Renal pelvis (tissue), 4 donors: ENCODE data around the gene CDC14A. TPM values are rescaled to one million over a fixed set of nuclear protein-coding genes. Genes with fewer than 3 reads are reported as not detected.

Source experiments
- DNase-seq: peaks from one replicate; pipeline ENCODE4 v3.0.0-alpha.2; 2013
- polyA plus RNA-seq, 3 donors: library from polyadenylated mRNA; unstranded; fragments of 120-200 nt; gene quantifications; one replicate each; pipeline ENCODE4 v1.2.1, GENCODE V29; 2013; ENCODE audit not compliant: insufficient read length in 3 of 3

CDC14A gene
- polyA plus RNA-seq, 3 donors: 26.5 to 33.2 (median 29.6) TPM

DNA sequence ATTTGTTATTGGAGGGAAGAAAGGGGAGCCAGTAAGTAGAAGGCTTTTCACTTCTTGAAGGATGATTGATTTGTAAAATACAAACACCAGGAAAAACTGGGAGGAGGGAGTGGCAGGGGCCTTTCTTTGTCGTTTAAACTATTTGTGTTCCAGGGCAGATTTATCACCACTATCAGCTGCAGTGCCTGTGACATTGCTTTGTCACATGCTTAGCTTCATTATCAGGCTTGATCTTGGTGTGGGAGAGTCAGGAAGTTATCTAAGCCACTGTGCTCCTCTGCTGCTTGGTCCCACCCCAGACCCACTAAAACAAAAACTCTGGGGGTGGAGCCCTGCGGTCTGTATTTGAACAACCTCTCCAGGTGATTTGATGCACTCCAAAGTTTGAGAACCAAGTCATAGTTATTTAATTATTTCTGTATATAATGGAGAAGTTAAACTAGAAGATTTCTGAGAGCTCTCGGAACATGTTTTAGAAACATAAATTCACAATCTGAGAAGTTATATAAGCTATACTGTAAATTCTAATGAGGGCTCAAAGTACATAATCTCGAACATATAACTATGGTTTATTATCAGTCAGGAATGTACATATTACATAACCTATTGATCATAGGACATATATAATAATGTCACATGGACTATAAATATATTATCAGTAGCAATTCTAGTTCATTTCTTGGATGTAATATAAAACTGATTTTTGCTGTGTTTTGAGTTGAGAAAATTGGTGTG, 87.9 kb downstream of the CDC14A start:
- no peak for DNase-seq

- no peak for DNase-seq
These were observed 88.8 kb downstream of the CDC14A start for GRCh38 chr1:100441146-100441545.

GRCh38 chr1:100441651-100442050, 89.3 kb downstream of the CDC14A start:
- no peak for DNase-seq

DNA sequence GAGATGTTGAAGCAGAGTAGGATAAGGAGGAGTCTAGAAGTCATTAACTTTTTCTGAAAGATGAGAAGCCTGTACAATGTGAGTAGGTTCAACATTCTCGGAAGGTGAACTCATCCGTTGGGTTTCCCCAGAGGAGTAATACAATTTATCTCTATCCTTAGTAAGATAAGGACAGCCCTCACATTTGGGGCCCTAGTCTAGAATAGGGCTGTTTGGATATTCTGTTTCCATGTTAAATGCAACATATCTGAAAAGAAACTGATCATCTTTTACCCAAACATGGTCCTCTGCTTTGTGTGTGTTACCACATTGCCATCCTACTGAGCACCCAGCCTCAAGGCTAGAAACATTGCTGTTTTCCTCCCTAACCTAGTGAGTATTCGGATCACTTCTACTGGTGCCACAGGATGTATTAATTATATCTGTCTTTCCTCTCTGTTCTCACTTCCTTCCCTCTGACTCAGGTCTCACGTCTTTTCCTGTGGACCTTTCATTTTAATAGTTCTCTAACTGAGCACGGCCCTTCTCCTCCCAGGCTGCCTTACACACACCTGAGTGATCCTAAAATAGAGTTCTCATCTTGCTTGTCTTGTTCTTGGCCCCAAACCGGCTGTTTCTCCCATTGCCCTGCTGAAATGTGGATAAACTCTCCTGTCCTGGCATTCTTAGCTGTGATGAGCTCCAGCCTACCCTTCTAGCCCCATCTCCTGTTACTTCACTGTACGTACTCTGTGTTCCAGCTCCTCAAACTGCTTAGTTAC, 91.7 kb downstream of the CDC14A start:
- no peak for DNase-seq

DNA sequence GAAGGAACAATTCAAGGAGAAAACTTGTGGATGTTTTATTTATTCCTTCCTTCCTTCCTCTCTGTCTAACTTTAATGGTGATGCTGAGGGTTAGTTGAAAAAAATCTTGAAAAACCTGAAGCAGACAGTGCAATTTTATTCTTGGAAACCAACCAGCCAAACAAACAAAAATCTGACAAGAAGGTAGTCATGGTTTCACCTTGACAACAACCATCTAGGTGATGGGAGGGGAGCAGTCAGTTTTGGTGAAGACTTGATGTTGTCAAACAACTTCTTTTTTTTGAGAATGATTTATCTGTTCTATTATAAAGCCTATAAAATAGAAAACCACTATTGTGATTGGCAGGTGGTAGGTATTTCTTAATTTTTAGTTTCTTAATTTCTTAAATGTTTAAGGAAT, 93.3 kb downstream of the CDC14A start:
- no peak for DNase-seq

- DNase-seq: no peak
These were observed 96.1 kb downstream of the CDC14A start for GRCh38 chr1:100448366-100448765.

DNA sequence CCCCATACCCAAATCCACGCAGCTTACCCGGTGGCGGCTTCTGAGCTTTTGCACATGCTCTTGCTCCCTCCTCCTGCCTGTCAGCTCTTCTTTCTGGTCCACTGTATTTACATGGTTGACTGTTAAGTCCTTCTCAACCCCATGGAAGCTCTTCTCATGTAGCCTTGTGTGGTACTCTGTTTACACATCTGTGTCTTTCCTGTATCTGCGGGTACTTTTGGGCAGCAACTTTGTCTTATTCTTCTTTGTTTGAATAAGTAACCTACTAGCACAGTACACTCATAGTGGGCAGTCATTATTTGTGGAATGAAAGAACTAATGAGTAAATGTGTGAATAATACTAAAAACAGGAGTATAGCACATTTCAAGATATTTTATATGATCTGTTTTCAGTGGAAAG, 97.2 kb downstream of the CDC14A start:
- DNase-seq: no peak

GRCh38 chr1:100452641-100453040, 100.3 kb downstream of the CDC14A start:
- no peak for DNase-seq

DNA sequence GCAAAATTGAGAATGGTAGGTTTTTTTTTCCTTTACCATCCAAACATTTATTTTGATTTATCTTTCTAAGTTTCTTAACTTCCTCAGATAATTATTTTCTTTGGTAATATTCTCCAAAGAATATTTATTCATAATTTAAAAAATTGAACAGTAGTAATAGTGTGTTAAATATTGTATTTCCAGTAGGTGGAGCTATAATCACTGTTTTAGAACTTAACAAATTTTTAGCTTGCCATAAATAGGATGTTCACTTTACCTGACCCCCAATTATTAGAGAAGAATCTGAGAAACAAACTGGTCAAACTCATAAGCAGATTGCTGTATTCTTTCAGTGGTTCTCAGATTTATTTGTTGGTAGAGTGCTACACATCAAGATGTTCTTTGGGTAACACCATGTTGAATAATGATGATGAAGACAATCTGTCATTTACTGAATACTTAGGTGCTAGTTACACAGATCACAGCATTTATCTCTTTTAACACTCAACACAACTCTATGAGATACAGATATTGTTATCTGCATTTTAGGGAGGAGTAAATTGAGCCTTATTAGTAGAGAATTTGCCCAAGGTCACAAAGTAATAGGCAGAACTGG, 103.3 kb downstream of the CDC14A start:
- no peak for DNase-seq

DNA sequence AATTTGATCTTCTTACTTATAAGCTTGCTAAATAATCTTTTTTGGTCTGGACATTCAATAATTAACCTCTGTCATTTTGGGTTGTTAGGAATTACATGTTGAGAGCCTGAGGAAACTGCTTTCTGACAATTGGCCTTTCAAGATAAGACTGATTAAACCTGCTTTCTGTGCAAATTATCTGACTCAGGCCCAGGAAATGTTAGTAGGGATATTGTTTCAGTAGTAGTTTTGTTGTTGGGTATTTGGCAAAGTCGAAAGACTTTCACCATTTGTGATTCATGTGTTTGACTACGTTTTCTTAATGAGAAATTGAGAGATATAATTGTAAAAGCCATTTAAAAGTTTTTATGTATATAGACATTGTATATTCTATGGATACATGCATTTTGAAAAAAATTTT, 104.6 kb downstream of the CDC14A start:
- DNase-seq: no peak

DNA sequence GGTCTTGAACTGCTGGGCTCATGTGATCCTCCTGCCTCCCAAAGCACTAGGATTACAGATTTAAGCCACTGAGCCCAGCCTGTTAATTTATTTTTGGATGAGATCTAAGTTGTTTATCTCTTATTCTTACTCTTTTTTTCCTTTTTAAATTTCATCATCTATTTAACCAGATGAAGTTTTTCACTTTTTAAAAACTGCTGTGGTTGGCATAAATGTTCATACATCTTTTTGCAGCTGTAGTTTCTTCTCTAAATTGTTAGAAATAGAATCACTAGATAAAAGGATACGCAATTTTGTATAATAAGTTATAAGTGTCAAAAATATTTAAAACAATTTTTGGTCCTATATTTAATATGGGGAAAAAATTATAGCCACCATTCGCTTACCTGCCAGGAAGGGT, 105.4 kb downstream of the CDC14A start:
- DNase-seq: no peak

DNA sequence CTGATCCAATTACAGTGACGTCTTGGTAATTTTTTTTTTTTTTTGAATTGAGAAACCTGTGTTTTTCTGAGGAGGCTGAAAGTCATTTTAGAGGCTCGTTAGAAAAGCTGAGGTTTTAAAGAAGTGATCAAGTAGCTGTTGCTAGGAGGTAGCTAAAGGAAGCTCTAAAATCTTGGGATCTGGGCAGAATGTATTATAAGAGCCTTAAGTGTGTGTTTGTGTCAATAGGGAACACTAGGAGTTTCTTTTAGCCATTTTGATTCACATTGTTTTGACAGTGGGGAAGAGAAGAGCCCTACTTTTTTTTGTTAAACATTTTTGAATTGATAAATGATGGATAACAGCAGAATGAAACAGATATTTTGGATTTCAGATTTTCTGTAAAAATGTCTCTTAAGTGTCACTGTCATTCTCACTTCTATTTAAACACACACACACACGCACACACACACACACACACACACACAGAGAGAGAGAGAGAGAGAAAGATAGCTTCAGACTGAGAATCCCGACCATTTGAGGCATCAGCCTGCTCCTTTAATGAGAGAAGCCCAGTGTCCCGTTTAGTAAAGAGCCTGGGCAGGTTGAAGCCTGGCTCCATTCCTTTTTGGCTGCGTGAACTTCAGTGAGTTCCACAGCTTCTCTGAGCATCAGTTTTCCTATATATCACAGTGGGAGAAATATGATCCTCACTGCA, 106.5 kb downstream of the CDC14A start:
- no peak for DNase-seq

GRCh38 chr1:100459358-100460114, 107.2 kb downstream of the CDC14A start:
- DNase-seq: peak; percentile 78

- no peak for DNase-seq
These were observed 108.9 kb downstream of the CDC14A start for GRCh38 chr1:100461222-100461621.

- DNase-seq: peak; percentile 26
These were observed 110.2 kb downstream of the CDC14A start for GRCh38 chr1:100462326-100463025.

GRCh38 chr1:100463791-100464424, 111.6 kb downstream of the CDC14A start:
- peak; percentile 48 for DNase-seq

GRCh38 chr1:100469578-100469977, 117.3 kb downstream of the CDC14A start:
- no peak for DNase-seq

GRCh38 chr1:100474834-100475233, 122.5 kb downstream of the CDC14A start:
- no peak for DNase-seq

DNA sequence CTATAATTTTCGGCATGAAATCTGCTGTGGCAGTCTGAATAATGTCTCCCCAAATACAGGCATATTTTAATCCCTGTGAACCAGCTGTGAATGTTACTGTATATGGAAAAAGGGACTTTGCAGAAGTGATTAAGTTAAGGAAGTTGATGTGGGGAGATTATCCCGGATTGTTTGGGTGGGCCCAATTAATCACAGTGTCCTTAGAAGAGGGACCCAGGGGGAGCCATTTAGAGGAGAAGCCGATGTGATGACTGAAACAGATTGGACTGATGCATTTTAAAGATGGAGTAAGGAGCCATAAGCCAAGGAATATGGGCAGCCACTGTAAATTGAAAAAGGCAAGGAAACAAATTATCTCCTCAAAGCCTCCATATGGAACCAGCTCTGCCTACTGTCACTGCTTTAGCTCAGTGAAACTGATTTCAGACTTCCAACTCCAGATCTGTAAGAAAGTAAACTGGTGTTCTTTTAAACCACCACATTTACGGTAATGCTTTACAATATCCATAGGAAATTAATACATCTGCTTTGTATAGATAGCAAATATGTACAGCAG, 124.5 kb downstream of the CDC14A start:
- DNase-seq: no peak

DNA sequence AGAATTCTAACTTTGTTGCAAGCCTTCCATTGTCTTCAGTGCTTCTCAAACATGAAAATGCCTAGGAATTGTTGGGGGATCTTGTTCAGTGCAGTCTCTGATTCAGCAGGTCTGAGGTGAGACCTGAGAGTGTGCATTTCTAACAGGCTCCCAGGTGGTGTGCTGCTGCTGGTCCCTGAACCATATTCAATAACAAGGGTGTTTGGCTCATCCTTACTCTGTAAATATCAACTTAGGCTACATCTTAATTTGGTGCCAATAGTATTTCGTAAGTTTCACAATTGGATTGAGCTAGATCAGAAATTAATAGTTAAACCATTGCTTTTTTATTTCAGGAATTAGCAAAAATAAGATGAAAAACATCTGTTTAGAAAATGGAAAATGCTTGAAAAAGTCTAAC, 126.5 kb downstream of the CDC14A start:
- no peak for DNase-seq
